NCI-H2081 (cell line): ENCODE data around the gene POU6F1.

Source experiments
- DNase-seq, 2 experiments: peaks; one replicate each; lab custom pipeline; 2025; lab: John Stamatoyannopoulos, UW

Gene POU6F1

GRCh38 chr12:51198568-51199365, 19.1 kb downstream of the POU6F1 start:
- no peak for DNase-seq

- DNase-seq = no peak
Measured at GRCh38 chr12:51197736-51198567, 19.9 kb downstream of the POU6F1 start.

GRCh38 chr12:51196547-51196946, 21.3 kb downstream of the POU6F1 start:
- DNase-seq = no peak

DNA sequence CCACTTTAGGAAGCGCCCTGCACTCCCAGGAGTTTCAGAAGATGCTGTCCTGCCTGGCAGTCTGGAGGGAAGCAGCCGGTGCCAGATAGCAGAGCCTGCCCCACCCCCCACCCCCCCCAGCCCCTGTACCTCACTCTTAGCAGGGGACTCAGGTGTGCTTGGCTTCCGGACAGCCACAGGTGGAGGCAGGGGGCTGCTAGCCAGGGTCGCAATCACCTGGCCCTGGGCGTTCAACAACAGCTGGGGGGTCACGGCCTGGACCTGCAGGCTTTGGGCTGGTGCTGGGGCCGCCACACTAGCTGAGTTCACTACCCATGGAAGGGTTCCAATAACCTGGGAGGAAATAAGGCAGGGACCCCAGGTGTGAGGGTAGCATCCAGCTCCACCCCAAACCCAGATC, 22.0 kb downstream of the POU6F1 start:
- no peak for DNase-seq

DNA sequence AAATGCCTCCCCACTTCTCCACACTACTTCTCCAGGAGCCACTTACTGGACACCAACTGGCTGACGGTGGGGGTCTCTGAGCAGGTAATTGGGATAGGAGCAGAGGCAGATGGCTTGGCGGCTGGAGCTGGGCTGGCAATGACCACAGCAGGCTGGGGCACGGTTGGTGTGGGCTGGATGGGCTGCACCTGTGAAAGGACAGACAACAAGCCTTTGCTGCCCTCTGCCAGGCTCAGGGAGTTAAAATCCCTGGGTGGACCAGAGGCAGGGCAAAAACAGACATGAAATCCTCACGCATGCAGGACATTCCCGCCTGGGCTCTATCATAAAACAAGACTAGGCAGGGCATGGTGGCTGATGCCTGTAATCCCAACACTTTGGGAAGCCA, 25.6 kb downstream of the POU6F1 start:
- DNase-seq = no peak

DNA sequence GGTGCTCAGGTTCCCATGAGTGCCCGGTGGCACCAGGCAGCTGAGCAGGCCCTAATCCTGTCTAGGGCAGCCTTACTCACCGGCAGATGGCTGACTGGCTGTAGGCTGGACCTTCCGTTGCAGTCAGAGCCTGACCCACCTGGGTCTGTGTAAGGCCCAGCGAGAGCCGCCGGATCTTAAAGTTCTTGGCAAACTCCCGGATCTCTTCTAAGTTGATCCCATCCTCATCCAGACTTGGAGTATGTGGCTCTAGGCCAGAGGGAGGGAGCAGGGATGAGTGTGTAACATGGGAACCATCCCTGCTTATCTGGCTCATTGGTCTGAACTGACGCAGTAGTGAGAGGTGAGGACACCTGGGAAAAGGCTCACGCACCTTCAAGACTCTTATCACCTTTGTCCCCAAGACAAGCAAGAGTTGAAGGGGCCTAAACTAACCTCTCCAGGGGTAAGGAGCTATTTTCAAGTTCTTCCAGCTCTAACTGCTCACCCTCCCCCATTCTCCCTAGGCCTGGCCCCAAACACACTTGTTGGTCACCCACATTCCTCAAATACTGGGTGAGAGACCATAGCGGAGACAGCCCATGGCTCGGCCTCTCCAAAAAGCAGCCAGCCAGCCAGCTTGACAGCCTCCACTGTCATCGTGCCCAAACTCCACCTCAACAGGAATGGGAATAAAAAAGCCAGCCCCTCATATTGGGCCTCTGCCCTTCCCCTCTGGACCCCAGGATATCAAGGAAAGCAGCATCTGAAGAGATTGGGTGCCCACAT, 26.2 kb downstream of the POU6F1 start:
- no peak for DNase-seq

DNA sequence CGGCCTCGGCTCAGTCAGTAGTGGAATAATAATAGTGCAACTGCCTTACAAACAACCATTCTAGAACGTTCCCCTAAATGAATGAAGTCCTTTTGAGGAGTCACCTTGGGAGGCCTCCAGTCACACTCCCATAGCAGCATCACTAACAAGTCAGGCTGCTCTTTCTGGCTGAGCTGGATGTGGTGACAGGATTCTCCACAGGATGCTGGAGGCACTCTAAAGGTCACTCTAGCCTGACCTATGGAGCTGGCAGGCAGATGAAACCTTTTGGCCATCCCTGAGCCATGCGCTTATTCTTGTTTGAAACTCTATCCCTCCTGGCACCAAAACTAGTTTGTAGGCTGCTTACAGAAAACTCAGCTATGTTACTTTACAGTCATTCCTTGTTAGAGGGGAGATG, 27.0 kb downstream of the POU6F1 start:
- no peak for DNase-seq

DNA sequence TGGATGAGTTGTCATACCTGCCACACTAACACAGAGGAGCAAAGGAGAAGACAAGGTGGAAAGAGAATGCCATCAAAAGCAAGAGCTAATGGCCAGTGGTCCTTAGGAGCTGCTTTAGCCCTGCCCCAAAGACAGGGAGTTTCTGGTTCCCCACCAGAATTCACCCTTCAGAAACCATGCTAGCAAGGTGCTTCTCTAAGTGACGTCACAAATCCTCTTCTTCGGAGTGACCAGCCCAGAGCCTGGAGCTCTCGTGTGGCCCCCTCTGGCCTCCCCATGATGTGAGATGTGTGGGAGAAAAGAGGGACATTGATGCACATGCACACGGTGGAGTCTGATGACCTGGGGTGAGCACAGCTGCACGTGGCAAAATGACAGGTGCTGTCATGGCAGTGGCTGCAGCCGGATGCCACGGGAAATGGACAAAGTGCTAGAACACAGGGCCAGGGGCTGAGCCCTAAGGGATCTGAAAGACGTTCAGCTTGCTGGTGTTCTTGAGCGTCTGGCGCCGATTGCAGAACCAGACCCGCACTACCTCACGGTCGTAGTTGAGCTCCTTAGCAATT, 28.0 kb downstream of the POU6F1 start:
- DNase-seq = no peak

DNA sequence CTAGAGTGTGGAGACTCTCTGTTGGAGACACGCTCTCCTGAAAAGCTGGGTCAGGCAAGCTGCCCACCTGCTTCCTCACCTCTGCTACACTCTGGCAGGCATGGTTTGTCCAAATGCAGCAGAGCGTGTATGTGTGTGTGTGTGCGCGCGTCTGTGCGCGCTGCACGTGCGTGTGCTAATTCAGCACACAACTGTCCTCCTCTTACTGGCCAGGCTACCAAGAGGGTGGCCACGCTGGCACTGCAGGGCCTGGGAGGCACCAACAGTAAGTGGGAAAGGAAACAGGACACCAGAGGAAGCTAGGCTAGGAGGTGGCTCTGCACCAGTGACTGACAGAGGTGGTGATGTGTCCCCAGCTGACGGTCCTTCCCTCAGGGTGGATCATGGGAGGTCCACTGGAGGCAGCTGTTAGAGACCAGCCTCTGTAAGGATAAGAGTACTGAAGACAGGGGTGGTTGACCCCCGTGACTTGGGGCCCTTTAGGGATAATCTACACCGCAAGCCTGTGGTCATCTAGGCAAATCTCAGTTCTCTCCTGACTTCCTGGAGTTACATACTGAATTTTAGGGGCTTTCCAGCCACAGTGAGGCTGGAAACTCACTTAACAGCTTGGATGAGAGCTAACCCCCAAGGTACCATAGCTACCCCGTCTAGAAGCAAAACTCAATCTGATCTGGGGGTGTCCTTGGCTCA, 29.4 kb downstream of the POU6F1 start:
- no peak for DNase-seq

- DNase-seq = no peak
Measured at GRCh38 chr12:51187370-51187987, 30.4 kb downstream of the POU6F1 start.

- DNase-seq = no peak
Measured at GRCh38 chr12:51186465-51187085, 31.3 kb downstream of the POU6F1 start.

DNA sequence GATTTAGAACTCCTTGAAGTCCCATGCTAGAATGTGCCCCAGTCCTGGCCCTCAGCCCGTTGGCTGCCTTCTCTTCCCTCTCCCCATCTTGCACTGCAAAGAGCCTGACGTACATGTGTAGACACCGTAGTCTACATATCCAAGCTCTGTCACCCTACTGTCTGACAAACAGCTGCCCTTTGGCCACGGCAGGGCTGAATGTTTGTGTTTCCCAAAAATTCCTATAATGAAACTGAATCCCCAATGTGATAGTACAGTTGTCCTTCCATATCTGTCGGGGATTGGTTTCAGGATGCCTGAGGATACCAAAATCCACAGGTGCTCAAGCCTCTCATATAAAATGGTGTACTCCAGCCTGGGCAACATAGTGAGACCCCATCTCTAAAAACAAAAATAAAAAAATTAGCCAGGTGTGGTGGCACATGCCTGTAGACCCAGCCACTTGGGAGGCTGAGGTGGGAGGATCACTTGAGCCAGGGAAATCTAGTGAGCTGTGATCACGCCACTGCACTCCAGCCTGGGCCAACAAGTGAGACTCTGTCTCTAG, 32.6 kb downstream of the POU6F1 start:
- no peak for DNase-seq

DNA sequence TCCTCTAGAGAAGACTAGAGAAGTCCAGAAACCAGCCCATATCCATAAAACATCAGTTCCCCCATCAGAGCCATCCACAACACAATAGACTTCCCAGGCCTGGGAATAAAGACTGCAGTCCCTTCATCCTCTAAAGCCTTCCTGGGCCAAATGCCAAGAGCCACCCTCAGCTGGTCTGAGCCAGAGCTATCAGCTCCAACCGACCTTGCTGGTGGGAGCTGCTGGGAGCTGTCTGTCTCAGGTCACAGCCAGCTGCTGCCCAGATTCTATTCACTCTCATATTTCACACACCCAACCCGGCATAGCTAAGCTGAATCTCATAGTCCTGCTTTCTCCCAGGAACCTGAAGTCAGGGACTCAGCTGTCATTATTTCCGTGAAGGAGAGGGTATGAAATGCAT, 34.0 kb downstream of the POU6F1 start:
- DNase-seq = peak in 1 of 2 experiments; percentile 63

- no peak for DNase-seq
Measured at GRCh38 chr12:51183349-51183748, 34.5 kb downstream of the POU6F1 start.

- no peak for DNase-seq
Measured at GRCh38 chr12:51181558-51181957, 36.3 kb downstream of the POU6F1 start.

- no peak for DNase-seq
Measured at GRCh38 chr12:51177897-51178296, 40.0 kb downstream of the POU6F1 start.

DNA sequence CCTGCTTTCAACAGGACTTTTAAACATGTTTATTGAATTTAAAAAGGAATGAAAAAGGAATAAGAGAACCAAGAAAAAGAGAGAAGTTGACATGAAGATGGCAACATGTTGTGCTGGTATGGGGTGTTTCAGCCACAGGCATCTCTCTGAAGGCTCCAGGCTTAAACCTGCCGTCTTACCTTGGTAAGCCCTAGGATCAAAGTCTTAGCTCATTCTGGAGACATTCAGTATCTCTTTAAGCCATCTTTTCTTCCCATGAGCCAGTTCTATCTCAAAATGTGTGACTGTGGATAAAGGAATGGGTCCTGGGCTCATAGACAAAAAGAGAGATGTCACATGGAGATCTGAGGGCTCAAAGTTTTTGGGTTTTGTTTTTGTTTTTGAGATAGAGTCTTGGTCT, 43.4 kb downstream of the POU6F1 start:
- no peak for DNase-seq

GRCh38 chr12:51172515-51173431, 45.1 kb downstream of the POU6F1 start, which contains the start of gene TFCP2:
TFCP2 (minus strand) TSS chr12:51173135; CDS start chr12:51172422, 713 bp downstream.
- DNase-seq = peak; percentile 96

DNA sequence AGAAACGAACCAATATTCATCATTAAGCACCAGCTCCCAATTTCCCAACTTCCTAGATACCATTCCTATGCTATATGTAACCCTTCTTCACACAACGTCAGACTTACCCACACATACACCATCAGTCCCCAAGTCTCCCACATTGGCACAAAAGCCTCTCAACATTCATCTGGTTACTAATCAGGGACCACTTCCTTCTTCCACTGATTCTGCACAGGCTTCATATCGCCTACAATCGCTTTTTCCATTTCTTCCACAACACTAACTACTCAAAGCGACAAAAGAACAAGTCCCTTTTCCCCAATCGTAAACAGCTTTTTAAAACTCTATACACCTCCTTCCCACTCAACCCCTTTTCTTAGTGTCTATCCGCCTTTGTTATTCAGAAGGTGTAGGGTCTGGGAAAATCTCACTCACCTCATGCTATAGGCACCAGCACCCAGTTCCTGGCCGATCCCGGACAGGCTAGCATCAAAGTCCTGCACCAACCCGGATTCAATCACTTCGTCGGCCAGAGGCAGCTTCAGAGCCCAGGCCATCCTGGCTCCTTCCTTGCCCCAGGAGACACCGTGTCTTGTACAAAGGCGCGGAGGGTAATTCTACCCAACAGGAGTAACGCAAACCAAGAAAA, 45.9 kb downstream of the POU6F1 start:
- peak in 1 of 2 experiments; percentile 12 for DNase-seq
